ENCODE measurements around the gene ZSCAN32.

The ZSCAN32 gene

DNA sequence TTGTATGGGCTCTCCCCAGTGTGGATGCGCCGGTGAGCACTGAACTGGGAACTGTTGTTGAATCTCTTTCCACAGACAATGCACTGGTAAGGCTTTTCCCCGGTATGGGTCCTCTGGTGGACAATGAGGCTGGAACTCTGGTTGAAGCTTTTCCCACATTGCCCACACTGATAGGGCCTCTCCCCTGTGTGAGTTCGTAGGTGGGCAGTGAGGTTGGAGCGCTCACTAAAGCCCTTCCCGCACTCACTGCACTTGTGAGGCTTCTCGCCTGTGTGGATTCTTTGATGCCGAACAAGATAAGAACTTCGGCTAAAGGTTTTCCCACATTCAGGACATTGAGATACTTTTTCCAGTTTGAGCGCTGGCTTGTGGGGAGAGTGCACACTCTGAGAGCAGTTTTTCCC lies 17.8 kb downstream of the ZSCAN32 start:
- TF ChIP-seq POLR2A (IDR thresholded peaks at IDR 0.05; ENCODE audit: low read depth, low read length), result no peak
- FAIRE-seq, result no peak
- DNase-seq (ENCODE audit: insufficient read length, low spot score), result no peak

- DNase-seq (ENCODE audit: insufficient read length, low spot score), result no peak
- FAIRE-seq, result no peak
- TF ChIP-seq POLR2A (IDR thresholded peaks at IDR 0.05; ENCODE audit: low read depth, low read length), result no peak
Observed at GRCh38 chr16:3377917-3378316, 22.9 kb downstream of the ZSCAN32 start.

GRCh38 chr16:3375680-3376079 lies 25.1 kb downstream of the ZSCAN32 start:
- FAIRE-seq (no peak), DNase-seq (ENCODE audit: insufficient read length, low spot score) (no peak)
- no peak for TF ChIP-seq POLR2A (IDR thresholded peaks at IDR 0.05; ENCODE audit: low read depth, low read length)

- no peak for TF ChIP-seq POLR2A (IDR thresholded peaks at IDR 0.05; ENCODE audit: low read depth, low read length)
- FAIRE-seq (no peak), DNase-seq (ENCODE audit: insufficient read length, low spot score) (no peak)
Observed at GRCh38 chr16:3369073-3369472, 31.7 kb downstream of the ZSCAN32 start.

DNA sequence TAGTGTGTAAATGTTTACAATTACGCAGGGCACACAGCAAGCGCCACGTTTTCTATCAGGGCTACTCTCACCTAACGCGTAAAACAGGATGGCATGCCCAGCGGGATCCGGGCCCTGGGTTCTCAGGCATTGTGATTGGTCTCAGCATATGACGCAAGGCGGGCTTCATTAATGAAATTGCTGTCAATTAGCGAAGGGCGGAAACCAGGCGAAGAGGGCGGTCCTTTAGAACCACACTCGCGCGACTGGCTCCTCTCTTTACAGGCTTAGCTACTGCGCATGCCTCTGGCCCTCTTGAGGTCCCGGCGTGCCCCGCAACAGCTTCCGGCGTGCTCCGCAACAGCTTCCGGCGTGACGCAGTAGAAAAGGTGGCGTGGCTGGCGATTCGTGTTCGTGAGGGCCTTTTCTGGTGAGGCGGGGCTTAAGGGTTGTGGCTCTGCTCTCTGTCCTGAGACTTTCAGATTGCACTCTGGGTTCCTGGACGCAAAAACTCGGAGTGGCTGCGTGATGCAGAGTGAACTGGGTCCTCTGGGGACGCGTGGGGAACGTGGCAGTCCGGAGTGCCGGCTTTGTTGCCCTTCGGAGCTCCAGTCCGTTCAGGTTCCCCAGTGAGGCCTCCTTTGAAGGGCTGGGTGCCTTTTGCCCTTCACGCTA lies 35.9 kb downstream of the ZSCAN32 start:
- DNase-seq (ENCODE audit: insufficient read length, low spot score) (peak; percentile 40), FAIRE-seq (no peak)
- peak; percentile 17; the same call in 1 of the 2 replicates for TF ChIP-seq POLR2A (IDR thresholded peaks at IDR 0.05; ENCODE audit: low read depth, low read length)

DNA sequence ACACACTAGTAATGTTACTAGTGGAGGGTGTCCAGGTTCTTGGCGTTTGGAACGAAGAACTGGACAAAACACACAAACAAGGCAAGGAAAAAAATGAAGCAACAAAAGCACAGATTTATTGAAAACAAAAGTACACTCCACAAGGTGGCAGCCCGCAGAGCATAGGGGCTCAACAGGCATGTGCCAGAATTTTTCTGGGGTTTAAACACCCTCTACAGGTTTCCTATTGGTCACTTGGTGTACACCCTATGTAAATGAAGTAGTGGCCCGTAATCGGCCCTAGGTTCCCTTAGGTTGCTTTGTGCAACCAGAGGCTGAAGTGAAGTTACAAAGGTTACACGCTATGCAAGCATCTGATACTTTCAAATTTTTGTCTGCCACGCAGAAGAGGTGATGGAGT lies 37.0 kb downstream of the ZSCAN32 start:
- FAIRE-seq (no peak), DNase-seq (ENCODE audit: insufficient read length, low spot score) (no peak)
- no peak for TF ChIP-seq POLR2A (IDR thresholded peaks at IDR 0.05; ENCODE audit: low read depth, low read length)

DNA sequence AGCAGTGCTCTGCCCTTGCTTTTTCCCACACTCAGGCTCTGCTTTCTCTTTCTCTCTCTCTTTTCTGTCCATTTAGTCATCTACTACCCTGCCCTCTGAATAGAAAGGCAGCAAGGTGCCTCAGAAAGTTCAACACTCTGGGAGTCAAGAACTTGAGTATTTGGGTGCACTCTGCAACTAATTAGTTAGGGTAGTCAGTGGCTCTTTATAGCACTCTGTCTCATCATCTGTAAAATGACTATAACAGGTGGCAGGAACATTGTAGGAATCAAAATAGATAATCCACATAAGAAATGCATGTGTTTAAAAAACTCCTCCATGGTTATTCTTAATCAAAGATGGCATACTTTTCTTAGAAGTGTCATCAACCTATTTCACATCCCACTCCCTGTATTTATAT lies 37.9 kb downstream of the ZSCAN32 start:
- no peak for TF ChIP-seq POLR2A (IDR thresholded peaks at IDR 0.05; ENCODE audit: low read depth, low read length)
- DNase-seq (ENCODE audit: insufficient read length, low spot score) (no peak), FAIRE-seq (no peak)

- DNase-seq (ENCODE audit: insufficient read length, low spot score) (no peak), FAIRE-seq (no peak)
- TF ChIP-seq POLR2A (IDR thresholded peaks at IDR 0.05; ENCODE audit: low read depth, low read length), result no peak
Observed at GRCh38 chr16:3358871-3359270, 41.9 kb downstream of the ZSCAN32 start.

DNA sequence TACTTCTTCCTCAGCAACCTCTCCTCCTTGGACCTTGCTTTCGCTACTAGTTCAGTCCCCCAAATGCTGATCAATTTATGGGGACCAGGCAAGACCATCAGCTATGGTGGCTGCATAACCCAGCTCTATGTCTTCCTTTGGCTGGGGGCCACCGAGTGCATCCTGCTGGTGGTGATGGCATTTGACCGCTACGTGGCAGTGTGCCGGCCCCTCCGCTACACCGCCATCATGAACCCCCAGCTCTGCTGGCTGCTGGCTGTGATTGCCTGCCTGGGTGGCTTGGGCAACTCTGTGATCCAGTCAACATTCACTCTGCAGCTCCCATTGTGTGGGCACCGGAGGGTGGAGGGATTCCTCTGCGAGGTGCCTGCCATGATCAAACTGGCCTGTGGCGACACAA lies 44.7 kb downstream of the ZSCAN32 start:
- DNase-seq (ENCODE audit: insufficient read length, low spot score) (no peak), FAIRE-seq (no peak)
- no peak for TF ChIP-seq POLR2A (IDR thresholded peaks at IDR 0.05; ENCODE audit: low read depth, low read length)

DNA sequence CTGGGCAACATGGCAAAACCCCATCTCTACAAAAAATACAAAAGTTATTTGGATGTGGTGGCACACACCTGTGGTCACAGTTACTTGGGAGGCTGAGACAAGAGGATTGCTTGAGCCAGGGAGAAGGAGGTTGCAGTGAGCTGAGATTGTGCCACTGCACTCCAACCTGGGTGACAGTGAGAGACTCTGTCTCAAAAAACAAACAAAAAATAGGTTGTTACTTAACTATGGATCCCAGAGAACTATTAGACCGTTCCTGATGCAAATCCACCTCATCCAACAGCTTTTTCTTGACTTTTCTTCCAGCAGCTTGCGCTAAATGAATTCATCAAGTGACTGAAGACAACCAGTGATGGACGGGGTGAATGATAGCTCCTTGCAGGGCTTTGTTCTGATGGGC lies 45.2 kb downstream of the ZSCAN32 start, which contains the start of gene OR2C1:
TSS of gene OR2C1 (plus strand) at position 301 of the 400 bp plus-strand sequence. CDS start at position 353, 52 bp downstream.
- DNase-seq (ENCODE audit: insufficient read length, low spot score), result no peak
- TF ChIP-seq POLR2A (IDR thresholded peaks at IDR 0.05; ENCODE audit: low read depth, low read length), result no peak
- no peak for FAIRE-seq

GRCh38 chr16:3349175-3349574 lies 51.6 kb downstream of the ZSCAN32 start:
- DNase-seq (ENCODE audit: insufficient read length, low spot score), result no peak
- FAIRE-seq, result no peak
- TF ChIP-seq POLR2A (IDR thresholded peaks at IDR 0.05; ENCODE audit: low read depth, low read length), result no peak

- DNase-seq (ENCODE audit: insufficient read length, low spot score), result no peak
- FAIRE-seq, result no peak
- no peak for TF ChIP-seq POLR2A (IDR thresholded peaks at IDR 0.05; ENCODE audit: low read depth, low read length)
Observed at GRCh38 chr16:3348547-3349167, 52.1 kb downstream of the ZSCAN32 start.

DNA sequence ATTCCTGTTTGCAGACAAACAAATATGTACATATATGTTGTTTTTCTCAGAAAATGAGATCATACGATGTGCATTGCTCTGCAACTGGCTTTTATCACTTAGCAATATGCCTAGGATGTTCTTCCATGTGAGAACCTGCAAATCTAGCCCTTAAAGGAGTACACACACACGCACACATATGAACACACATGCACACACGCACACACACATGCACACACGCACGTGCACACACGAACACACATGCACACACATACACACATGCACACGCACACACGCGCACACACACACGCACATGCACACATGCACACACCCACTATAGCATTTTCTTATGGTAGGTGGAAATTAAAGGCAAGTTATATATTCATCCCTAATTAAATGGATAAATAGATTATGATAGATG lies 53.2 kb downstream of the ZSCAN32 start:
- no peak for TF ChIP-seq POLR2A (IDR thresholded peaks at IDR 0.05; ENCODE audit: low read depth, low read length)
- FAIRE-seq (no peak), DNase-seq (ENCODE audit: insufficient read length, low spot score) (no peak)

- FAIRE-seq, result no peak
- no peak for TF ChIP-seq POLR2A (IDR thresholded peaks at IDR 0.05; ENCODE audit: low read depth, low read length)
- DNase-seq (ENCODE audit: insufficient read length, low spot score), result no peak
Observed at GRCh38 chr16:3346041-3346440, 54.8 kb downstream of the ZSCAN32 start.

All from H54 (cell line).